Omental fat pad (tissue), 4 donors: ENCODE data around the gene HGFAC. TPM values are rescaled to one million over a fixed set of nuclear protein-coding genes. Genes with fewer than 3 reads are reported as not detected.

ENCODE experiments used
- ATAC-seq: fragments of 150-250 bp; one replicate; pipeline ENCODE4 v1.9.1; 2016; ENCODE audit warnings: mild to moderate bottlenecking, moderate library complexity; ENCODE audit not compliant: low FRiP score
- DNase-seq: peaks from one replicate; pipeline ENCODE4 v3.0.0-alpha.2; 2019; ENCODE audit warnings: low spot score
- total RNA-seq, 4 donors: library from RNA; depleted of rRNA; stranded (reverse); fragments of >200 nt; gene quantifications; one replicate each; pipeline ENCODE4 v1.1.0, GENCODE V29; 2016
- TF ChIP-seq, protein P1 (sequence below), 3 donors: fragments of 450-650 bp; IDR thresholded peaks; one replicate each; pipeline ENCODE4 v1.5.1; 2016 to 2017; ENCODE audit warnings: antibody characterized with exemption in 3 of 3, mild to moderate bottlenecking in 3 of 3, moderate library complexity in 2 of 3

Gene HGFAC
- total RNA-seq, 4 donors from 2014 or later = not detected

DNA sequence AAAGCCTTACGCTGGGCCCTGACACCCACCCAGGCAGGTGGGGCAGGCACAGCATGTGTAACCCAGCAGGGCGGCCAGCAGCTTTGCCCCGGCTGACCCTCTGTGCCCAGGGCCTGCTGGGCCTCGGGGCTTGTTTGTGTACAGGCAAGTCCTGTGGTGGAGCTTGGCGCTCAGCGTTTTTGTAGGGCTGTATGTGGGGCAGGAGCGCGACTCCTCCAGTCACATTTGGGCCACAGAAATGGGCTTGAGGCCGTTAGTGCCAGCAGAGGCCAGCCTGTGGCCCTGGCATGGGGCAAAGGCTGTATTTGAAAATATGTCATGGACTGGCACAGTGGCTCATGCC lies 14.7 kb upstream of the HGFAC start:
- DNase-seq (no peak), ATAC-seq (no peak)
- TF ChIP-seq, protein P1, sequence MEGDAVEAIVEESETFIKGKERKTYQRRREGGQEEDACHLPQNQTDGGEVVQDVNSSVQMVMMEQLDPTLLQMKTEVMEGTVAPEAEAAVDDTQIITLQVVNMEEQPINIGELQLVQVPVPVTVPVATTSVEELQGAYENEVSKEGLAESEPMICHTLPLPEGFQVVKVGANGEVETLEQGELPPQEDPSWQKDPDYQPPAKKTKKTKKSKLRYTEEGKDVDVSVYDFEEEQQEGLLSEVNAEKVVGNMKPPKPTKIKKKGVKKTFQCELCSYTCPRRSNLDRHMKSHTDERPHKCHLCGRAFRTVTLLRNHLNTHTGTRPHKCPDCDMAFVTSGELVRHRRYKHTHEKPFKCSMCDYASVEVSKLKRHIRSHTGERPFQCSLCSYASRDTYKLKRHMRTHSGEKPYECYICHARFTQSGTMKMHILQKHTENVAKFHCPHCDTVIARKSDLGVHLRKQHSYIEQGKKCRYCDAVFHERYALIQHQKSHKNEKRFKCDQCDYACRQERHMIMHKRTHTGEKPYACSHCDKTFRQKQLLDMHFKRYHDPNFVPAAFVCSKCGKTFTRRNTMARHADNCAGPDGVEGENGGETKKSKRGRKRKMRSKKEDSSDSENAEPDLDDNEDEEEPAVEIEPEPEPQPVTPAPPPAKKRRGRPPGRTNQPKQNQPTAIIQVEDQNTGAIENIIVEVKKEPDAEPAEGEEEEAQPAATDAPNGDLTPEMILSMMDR (IDR thresholded peaks at IDR 0.05) = no peak

DNA sequence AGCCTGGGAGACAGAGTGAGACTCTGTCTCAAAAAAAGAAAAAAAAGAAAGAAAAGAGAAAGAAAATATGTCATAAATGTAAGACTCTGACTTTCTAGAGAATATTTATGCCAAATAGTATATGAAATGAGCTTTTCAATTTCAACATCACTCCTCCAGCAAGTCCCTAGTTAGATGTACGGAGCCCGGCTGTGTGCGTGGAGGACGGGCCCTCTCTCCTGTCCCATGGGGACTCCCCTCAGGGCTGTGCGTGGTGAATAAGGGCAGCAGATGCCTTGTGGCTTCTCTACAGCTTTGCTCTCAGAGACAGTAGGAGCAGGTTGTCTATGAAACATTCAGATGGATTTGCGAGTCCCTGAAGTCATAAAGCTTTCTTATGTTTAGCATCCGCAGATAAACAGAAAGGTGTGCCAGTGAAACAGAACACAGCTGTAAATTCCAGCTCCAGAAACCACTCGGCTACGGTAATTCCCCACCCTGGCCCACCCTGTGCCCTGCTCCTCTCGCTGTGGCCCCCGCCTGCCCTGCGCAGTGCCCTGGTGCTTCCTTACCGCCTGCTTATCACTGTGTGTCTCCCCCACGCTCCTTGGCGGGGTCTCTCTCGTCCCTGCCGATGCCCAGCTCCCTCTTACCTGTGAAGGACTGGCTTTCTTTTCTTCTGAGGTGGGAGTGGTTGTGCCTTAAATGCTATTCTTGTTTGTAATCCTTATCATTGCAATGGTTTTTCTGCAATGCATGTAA lies 13.9 kb upstream of the HGFAC start:
- DNase-seq = no peak
- no peak for ATAC-seq
- TF ChIP-seq, protein P1 (IDR thresholded peaks at IDR 0.05) = no peak

DNA sequence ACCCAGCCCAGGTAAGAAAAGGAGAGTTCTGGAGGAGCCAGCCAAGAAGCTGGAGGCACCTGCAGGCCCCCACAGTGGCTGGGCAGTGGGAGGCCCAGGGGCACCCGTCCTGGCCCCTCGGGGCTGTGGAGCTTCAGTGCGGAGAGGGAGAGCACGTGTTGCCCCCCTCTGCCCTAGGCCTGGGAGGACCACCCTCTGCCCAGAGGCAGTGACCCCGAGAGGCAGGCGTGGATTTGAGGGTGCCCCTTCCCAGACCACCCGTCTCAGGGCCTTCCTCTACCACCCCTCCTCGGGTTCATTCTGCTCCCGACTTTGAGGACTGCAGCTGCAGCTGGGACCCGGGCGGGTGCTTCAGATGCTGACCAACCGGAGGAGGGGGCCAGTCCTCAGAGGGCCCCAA lies 12.1 kb upstream of the HGFAC start:
- ATAC-seq (no peak), DNase-seq (no peak)
- TF ChIP-seq, protein P1 (IDR thresholded peaks at IDR 0.05) = no peak

DNA sequence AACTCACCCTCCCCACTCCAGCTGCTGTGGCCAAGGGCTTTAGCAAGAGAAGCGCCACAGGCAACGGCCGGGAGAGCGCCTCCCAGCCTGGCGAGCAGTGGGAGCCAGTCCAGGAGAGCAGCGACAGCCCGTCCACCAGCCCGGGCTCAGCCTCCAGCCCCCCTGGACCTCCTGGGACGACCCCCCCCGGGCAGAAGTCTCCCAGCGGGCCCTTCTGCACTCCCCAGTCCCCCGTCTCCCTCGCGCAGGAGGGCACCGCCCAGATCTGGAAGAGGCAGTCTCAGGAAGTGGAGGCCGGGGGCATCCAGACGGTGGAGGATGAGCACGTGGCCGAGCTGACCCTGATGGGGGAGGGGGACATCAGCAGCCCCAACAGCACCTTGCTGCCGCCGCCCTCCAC lies 11.2 kb upstream of the HGFAC start:
- DNase-seq (no peak), ATAC-seq (no peak)
- TF ChIP-seq, protein P1 (IDR thresholded peaks at IDR 0.05) = no peak

DNA sequence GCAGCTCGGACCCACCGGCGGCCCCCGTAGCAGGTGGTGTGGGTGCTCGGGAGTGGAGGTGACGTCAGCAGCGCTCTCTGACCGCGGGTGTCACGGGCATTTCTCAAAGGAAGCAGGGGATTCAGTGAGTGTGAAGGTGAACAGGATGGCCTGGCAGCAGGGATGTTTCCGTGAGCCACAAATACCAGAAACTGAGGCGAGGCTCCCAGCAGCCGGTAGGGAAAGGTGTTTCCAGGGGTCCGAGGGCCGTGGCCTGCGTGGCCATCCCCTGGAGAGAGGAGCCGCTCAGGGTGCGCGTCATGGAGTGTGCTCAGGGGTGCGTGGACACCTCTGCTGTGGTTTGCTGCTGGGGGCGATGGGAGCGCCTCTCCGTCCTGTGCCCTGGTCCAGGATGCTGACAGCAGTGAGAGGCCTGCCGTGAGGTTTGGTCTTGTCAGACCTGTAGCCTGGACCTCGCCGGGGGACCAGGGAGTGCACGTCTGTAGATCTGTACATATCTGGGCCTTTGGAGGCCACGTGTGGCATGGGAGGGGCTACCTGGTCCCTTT lies 10.2 kb upstream of the HGFAC start:
- TF ChIP-seq, protein P1 (IDR thresholded peaks at IDR 0.05) = no peak
- ATAC-seq (no peak), DNase-seq (no peak)

DNA sequence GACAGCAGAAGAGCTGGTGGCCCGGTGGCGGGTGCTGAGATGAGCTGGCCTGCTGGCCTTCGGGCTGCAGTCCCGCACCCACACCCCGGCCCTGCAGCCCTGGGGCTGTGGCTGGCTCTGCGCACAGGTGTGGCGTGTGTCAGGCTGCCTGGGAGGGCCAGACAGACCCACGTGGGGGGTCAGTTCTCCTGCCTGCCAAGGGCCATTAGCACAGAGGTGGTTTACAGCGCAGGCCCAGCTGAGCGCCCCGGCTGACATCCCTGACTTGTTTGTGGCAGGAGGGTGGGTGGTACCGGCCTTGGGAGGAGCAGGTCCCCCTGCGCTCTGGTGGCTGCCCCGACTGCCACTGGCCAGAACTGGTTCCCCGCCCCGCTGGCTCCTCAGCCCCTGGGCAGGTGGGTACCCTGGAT lies 9.4 kb upstream of the HGFAC start:
- TF ChIP-seq, protein P1 (IDR thresholded peaks at IDR 0.05) = no peak
- DNase-seq (no peak), ATAC-seq (no peak)
